NCI-H82 treated with DMSO at 0.1 percent for 48 hours (cell line): ENCODE data around the gene C1QL1.
"Not testable (repeated sequence)": the region's sequence is repeated elsewhere in the genome, so short reads cannot be mapped to it uniquely, and the experiment has no call there.

Experiments used
- DNase-seq: peaks from one replicate; lab custom pipeline; 2025; ENCODE audit not compliant: unreplicated experiment; lab: John Stamatoyannopoulos, UW

Gene C1QL1

GRCh38 chr17:44965481-44966234, 2.4 kb downstream of the C1QL1 start:
- no peak for DNase-seq

GRCh38 chr17:44961921-44962350, 6.2 kb downstream of the C1QL1 start:
- DNase-seq: no peak

GRCh38 chr17:44960691-44961090, 7.4 kb downstream of the C1QL1 start:
- no peak for DNase-seq

GRCh38 chr17:44959821-44960531, 8.1 kb downstream of the C1QL1 start:
- no peak for DNase-seq

- peak; percentile 55 for DNase-seq
Observed at GRCh38 chr17:44956998-44957981, 10.8 kb downstream of the C1QL1 start.

GRCh38 chr17:44955674-44956425, 12.3 kb downstream of the C1QL1 start:
- no peak for DNase-seq

- no peak for DNase-seq
Observed at GRCh38 chr17:44952946-44953475, 15.1 kb downstream of the C1QL1 start.

GRCh38 chr17:44948315-44948795, 19.7 kb downstream of the C1QL1 start:
- no peak for DNase-seq

- peak; percentile 94 for DNase-seq
Observed at GRCh38 chr17:44947461-44948314, 20.4 kb downstream of the C1QL1 start, which contains the start of gene KIF18B. KIF18B (minus strand) TSS chr17:44947773; CDS start chr17:44936344, 11,429 bp downstream.

- not testable (repeated sequence) for DNase-seq
Observed at GRCh38 chr17:44945652-44946051, 22.5 kb downstream of the C1QL1 start.

GRCh38 chr17:44942456-44942855, 25.6 kb downstream of the C1QL1 start:
- no peak for DNase-seq

GRCh38 chr17:44941712-44942331, 26.3 kb downstream of the C1QL1 start:
- peak; percentile 26 for DNase-seq

- DNase-seq: peak; percentile 19
Observed at GRCh38 chr17:44940768-44941167, 27.3 kb downstream of the C1QL1 start.

- DNase-seq: no peak
Observed at GRCh38 chr17:44940317-44940716, 27.8 kb downstream of the C1QL1 start.

- DNase-seq: no peak
Observed at GRCh38 chr17:44935116-44935515, 33.0 kb downstream of the C1QL1 start.

GRCh38 chr17:44934745-44935105, 33.4 kb downstream of the C1QL1 start:
- DNase-seq: no peak

GRCh38 chr17:44933824-44934744, 34.0 kb downstream of the C1QL1 start:
- no peak for DNase-seq

GRCh38 chr17:44932787-44933097, 35.4 kb downstream of the C1QL1 start:
- no peak for DNase-seq
